LNCAP (cell line): ENCODE measurements around the gene TAF12.

Experiments
- CTCF ChIP-seq: fragments of 450-650 bp; IDR thresholded peaks from 2 replicates; pipeline ENCODE4 v1.5.1; 2017; ENCODE audit warnings: mild to moderate bottlenecking

Gene TAF12

DNA sequence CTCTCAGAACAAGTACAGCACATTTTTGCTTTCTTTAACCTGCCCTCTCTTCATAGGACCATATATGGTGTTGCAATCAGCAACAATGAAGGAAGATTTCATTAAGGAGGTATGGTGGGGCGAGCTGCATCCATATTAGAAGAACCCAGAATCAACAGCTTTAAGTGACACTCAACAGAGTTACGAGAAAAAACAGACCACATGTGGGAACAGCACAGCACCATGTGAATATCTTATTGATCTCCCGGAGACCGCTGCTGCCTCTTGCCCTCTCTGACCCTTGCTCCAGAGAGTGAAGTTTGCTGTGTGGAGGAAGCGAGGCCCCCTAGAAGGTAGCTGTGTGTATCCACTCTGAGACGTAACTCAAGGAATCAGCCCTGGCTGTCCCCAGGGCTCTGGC is 37.9 kb downstream of the TAF12 start:
- no peak for TF ChIP-seq CTCF

DNA sequence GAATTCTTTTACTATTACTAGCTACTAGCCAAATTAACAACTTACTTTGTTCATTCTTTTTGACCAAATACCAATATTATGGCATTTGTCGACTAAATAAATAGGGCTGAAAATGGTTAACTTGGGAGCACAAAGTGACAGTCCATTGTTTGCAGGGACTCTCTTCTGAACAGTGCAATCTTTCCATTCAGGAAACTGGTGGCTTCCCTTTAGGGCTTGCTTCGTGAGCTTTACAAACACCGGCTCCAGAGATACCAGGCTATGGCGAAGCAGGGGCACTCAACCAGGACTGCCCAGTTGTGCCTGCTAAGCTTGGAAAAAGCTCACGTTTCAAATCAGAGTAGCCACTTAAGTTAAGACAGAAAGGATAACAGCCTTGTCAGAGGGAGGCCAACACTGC is 38.5 kb downstream of the TAF12 start:
- no peak for TF ChIP-seq CTCF

- TF ChIP-seq CTCF, result peak; percentile 58; the same call in 1 of the 2 replicates
Measured at GRCh38 chr1:28602536-28603439, 40.1 kb downstream of the TAF12 start.

DNA sequence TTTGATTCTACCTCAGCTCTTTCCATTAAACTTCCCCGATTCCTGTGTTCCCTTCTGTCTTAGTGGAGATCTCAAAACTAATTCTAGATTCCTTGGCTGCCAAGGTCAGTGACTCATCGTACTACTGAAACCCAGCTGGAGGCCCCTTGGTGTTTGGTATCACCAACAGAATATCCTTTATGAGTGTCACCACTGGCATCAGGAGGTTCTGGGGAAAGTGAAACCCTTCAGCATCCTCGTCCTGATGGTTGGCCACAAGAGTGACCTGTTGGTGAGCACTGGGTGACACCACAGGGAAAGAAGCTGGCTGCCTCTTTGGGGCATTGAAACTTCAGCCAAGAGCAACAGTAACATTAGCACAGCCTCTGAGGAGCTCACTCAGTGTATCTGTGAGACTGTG is 41.2 kb downstream of the TAF12 start:
- TF ChIP-seq CTCF, result no peak

- no peak for TF ChIP-seq CTCF
Measured at GRCh38 chr1:28595412-28596191, 47.3 kb downstream of the TAF12 start.

DNA sequence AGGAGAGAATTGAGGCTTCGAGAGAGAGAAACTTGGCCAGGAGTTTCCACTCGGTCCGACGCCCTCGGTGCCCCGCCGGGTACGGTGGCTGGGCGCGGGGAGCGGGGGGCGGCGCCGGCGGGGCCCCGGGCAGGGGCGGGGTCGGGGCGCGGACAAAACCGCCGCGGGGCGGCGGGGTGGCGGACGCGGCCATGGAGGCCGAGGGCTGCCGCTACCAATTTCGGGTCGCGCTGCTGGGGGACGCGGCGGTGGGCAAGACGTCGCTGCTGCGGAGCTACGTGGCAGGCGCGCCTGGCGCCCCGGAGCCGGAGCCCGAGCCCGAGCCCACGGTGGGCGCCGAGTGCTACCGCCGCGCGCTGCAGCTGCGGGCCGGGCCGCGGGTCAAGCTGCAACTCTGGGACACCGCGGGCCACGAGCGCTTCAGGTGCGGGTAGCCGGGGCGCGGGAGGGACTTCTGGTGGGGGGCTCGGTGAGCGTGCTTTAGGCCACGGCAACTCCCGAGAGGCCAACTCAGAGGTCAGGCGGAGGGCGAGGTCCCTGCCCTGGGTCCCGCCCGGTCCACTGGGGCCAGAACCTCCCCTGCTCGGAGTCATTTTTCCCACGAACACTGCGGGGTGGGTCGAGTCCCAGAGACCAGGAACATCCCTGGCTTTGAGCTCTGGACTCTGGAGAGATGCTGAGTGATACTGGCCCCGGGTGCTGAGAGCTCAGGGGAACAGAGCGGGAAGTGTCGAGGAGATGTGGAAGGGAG is 50.4 kb downstream of the TAF12 start:
- TF ChIP-seq CTCF, result no peak

- no peak for TF ChIP-seq CTCF
Measured at GRCh38 chr1:28591708-28592320, 51.1 kb downstream of the TAF12 start, which contains the start of gene RAB42. TSS of gene RAB42 (plus strand) at chr1:28592265. CDS start at chr1:28592512, 247 bp downstream.
